AG10803 (cell line): Measurements from ENCODE around the gene PRXL2A.

Experiments used
- DNase-seq: peaks from one replicate; pipeline ENCODE4 v3.0.0; 2010; ENCODE audit warnings: low read depth
- H3K4me3 ChIP-seq: 2 replicates; pipeline ENCODE4 v1.5.1; 2011; ENCODE audit warnings: mild to moderate bottlenecking, low read length, control low read depth
- TF ChIP-seq, protein P1 (sequence below): conservative IDR thresholded peaks from 2 replicates; pipeline ENCODE4 v1.5.1; 2011; ENCODE audit warnings: mild to moderate bottlenecking, low read length, control low read depth, inconsistent platforms

PRXL2A gene

DNA sequence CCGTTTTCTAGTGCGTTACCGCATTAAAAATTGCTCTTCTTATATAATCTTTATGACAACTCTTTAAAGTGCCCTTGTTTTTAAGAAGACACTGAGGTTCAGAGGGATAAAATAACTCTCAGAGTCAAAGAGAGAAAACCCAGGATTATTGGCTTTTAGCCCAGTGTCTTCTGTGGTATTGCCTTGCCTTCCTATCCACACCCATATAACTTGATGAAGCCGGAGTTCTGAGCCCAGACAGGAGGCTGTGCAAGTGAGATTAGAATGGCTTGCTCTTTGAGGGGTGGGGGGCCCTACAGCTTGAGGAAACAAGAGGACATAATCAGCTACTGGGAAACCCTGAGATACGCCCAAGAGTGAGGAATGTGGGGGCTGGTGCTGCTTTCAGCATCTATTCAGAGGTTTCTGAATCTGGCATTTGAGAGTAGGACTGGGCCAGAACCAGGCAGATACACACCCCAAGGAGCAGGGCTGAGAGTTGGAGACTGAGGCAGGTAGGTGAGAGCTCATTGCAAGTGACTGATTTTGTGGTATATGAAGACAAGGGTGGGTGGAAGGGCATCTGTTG is 2.3 kb downstream of the PRXL2A start:
- no peak for DNase-seq
- H3K4me3 ChIP-seq = no peak overlapping the region
- TF ChIP-seq, protein P1, sequence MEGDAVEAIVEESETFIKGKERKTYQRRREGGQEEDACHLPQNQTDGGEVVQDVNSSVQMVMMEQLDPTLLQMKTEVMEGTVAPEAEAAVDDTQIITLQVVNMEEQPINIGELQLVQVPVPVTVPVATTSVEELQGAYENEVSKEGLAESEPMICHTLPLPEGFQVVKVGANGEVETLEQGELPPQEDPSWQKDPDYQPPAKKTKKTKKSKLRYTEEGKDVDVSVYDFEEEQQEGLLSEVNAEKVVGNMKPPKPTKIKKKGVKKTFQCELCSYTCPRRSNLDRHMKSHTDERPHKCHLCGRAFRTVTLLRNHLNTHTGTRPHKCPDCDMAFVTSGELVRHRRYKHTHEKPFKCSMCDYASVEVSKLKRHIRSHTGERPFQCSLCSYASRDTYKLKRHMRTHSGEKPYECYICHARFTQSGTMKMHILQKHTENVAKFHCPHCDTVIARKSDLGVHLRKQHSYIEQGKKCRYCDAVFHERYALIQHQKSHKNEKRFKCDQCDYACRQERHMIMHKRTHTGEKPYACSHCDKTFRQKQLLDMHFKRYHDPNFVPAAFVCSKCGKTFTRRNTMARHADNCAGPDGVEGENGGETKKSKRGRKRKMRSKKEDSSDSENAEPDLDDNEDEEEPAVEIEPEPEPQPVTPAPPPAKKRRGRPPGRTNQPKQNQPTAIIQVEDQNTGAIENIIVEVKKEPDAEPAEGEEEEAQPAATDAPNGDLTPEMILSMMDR = no peak

DNA sequence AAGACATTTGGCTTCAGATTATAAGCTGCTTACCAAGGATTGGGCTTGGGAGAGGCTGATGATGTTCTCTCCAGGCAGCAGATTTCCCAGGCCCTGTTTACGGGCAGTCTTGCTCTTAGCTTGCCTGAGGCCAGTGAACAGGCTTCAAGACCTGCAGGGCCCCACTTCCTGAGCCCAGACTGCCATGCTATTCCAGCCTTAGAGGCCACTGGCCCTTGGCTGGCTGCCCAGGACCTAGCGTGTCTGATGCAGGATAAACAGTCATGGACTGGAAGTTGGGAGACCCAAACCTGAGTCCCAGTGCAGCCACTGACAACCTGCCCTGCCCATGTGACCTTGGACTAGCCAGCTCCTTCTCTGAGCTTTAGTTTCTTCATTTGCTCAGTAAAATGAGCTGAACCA is 2.9 kb downstream of the PRXL2A start:
- TF ChIP-seq, protein P1 = no peak
- no peak for DNase-seq
- no peak overlapping the region for H3K4me3 ChIP-seq

DNA sequence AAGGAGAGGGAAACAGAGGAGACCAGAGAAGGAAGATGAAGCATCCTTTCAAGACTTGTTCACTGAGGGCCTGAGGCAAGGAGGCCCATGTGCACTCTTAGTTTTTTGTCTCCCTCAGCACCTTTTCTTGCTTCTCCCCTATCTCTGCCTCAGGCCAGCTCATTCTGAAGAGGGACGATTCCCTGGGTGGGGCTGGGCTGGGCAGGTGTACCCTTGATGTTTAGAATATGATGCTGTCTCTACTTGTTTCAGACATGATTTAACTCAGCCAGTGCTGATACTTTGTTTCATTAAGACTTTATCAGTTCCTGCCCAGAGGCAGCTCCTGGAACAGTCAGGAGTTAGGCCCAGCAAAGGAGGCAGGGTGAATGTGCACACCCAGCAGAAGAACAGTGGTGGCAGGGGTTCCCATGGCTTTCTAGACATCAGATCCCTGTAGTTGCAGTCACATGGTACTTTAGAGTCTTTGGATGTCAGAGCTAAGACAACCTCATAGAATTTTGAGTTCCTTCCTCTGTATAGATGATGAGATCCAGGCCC is 3.4 kb downstream of the PRXL2A start:
- no peak overlapping the region for H3K4me3 ChIP-seq
- TF ChIP-seq, protein P1 = no peak
- no peak for DNase-seq

DNA sequence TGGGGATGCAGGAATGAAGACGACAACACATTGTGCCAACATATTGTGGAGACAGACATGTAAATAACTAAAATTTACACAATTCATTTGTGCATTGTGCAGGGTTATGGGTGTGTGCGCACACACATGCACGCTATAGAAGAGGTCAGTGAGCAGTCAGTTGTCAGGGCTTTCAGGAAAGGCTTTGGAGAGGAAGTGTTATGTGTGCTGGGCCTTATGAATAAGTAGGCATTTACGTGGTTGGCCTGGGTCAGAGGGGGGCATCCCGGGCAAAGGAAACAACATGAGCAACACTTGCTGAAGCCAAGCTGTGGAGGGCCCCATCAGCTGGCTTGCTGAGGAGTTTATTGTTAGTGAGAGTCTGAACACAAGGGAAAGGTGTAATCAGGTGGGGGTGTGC is 4.1 kb downstream of the PRXL2A start:
- no peak for DNase-seq
- TF ChIP-seq, protein P1 = no peak
- H3K4me3 ChIP-seq = no peak overlapping the region

DNA sequence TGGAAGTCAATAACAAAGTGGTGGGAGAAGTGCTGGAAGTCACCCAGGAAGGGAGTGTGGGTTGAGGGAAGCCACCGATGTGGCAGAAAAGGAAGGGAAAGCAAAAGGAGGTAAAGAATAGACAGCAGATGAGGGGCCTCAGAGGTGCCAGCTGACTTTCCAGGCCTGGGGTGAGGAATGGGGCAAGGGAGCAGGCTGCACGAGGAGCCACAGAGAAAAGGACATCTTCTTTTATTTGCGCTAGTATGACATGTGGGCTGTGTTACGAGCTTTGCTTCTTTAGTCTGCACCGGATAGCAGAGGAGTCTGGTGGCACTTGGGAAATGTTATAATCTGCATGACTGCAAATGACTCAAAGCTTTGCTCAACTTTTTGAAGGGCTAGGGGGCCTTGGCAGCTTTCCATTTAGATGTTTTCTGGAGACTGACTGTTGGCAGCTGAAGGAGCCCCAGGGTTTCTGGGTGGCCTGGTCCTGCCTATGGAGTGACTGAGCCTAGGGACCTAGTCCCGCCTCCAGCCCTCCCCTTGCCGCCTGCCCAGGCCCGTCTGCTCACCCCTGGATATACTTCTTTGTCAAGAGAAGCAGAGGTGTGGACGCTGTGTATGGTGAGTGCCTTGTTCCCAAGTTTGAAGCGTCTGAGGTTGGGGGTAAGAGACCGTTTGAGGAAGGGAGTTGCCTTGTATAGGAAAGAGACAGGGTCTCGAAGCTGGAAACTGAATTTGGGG is 5.1 kb downstream of the PRXL2A start:
- DNase-seq = no peak
- no peak overlapping the region for H3K4me3 ChIP-seq
- TF ChIP-seq, protein P1 = no peak

DNA sequence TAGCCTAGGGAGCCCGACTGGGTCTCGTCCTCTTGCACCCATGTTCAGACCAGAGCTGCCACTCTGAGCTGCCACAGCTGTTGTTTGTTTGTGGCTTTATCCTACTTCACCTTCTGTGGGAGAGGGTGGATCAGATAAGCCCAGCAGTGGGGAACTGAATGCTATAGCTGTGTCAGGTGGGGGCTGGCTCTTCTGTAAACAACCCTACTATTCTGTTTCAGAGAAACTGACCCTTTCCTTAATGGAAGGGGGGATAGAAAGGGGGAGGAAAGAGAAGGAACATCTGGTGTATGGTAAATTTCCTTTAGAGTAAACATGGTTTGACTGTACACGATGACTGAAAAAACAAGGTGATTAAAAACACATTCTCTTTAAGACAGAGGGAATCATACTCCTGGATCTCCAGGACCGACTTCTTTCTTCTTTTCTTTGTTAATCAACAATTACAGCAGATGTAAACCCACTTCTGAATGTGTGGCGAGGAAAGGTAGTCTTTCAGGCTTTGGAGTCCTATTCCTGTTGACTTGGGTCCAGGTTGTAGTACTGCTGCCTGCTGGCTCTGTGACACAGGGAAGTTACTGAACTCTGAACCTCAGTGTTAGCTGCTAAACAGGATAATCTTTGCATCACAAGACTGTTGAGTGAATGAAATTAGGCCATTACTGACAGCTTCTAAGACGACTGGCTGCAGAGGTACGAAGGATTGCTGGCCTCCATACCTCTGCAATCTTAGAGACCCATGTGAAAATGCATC is 6.0 kb downstream of the PRXL2A start:
- H3K4me3 ChIP-seq = no peak overlapping the region
- TF ChIP-seq, protein P1 = no peak
- DNase-seq = no peak
